GM23338 (cell line): ENCODE data around the gene HLCS. TPM values are rescaled to one million over a fixed set of nuclear protein-coding genes. Genes with fewer than 3 reads are reported as not detected.

Experiments used
- ATAC-seq: fragments of 200-7000 bp; cut with Tn5 transposase; 3 replicates; pipeline ENCODE4 v1.9.1; 2020
- DNase-seq: peaks from one replicate; pipeline ENCODE4 v3.0.0-alpha.2; 2015; ENCODE audit warnings: low spot score
- H2AFZ ChIP-seq: fragments of 200-600 bp; sonication (generic); 2 replicates; pipeline ENCODE4 v1.8.0; 2016; ENCODE audit warnings: antibody characterized with exemption, mild to moderate bottlenecking, moderate library complexity
- H3F3A ChIP-seq: fragments of 200-600 bp; sonication (generic); replicated peaks from 2 replicates; pipeline ENCODE4 v1.8.0; 2017; ENCODE audit warnings: antibody characterized with exemption, mixed run types, low read depth
- H3K27ac ChIP-seq: fragments of 200-600 bp; sonication (generic); 2 replicates; pipeline ENCODE4 v1.6.1; 2016; ENCODE audit warnings: low read depth
- H3K27me3 ChIP-seq: fragments of 200-600 bp; sonication (generic); 2 replicates; pipeline ENCODE4 v1.8.0; 2016; ENCODE audit warnings: mild to moderate bottlenecking, mixed run types, moderate library complexity; ENCODE audit not compliant: insufficient read depth
- H3K36me3 ChIP-seq: fragments of 200-600 bp; sonication (generic); 2 replicates; pipeline ENCODE4 v1.8.0; 2016; ENCODE audit warnings: mild to moderate bottlenecking; ENCODE audit not compliant: insufficient read depth
- H3K4me1 ChIP-seq: fragments of 200-600 bp; sonication (generic); 2 replicates; pipeline ENCODE4 v1.8.0; 2016; ENCODE audit warnings: mild to moderate bottlenecking, moderate library complexity; ENCODE audit not compliant: insufficient read depth
- H3K4me2 ChIP-seq: fragments of 200-600 bp; sonication (generic); 2 replicates; pipeline ENCODE4 v1.7.1; 2017; ENCODE audit warnings: mixed run types
- H3K4me3 ChIP-seq: fragments of 200-600 bp; sonication (generic); 2 replicates; pipeline ENCODE4 v1.6.1; 2016; ENCODE audit warnings: mixed run types
- H3K79me2 ChIP-seq: fragments of 200-600 bp; sonication (generic); replicated peaks from 2 replicates; pipeline ENCODE4 v1.8.0; 2017; ENCODE audit warnings: mild to moderate bottlenecking; ENCODE audit not compliant: insufficient read depth
- H3K9me2 ChIP-seq: fragments of 200-600 bp; sonication (generic); 2 replicates; pipeline ENCODE4 v1.8.0; 2017; ENCODE audit not compliant: insufficient read depth
- H4K20me1 ChIP-seq: fragments of 200-600 bp; sonication (generic); replicated peaks from 2 replicates; pipeline ENCODE4 v1.8.0; 2017; ENCODE audit warnings: mild to moderate bottlenecking; ENCODE audit not compliant: insufficient read depth
- H3K27ac Mint-ChIP-seq: 2 replicates; pipeline ENCODE4 v1.8.0; 2020; ENCODE audit warnings: inconsistent platforms, mild to moderate bottlenecking, moderate library complexity, mixed read lengths
- H3K27me3 Mint-ChIP-seq: 3 replicates; pipeline ENCODE4 v1.8.0; 2022; ENCODE audit warnings: low read depth, mild to moderate bottlenecking, moderate library complexity, mixed read lengths, inconsistent platforms; ENCODE audit not compliant: insufficient read depth, poor library complexity
- H3K36me3 Mint-ChIP-seq: 3 replicates; pipeline ENCODE4 v1.8.0; 2021; ENCODE audit warnings: low read depth, mild to moderate bottlenecking, inconsistent platforms, moderate library complexity, mixed read lengths
- H3K4me1 Mint-ChIP-seq: 3 replicates; pipeline ENCODE4 v1.8.0; 2020; ENCODE audit warnings: mild to moderate bottlenecking, inconsistent platforms, mixed read lengths
- H3K4me3 Mint-ChIP-seq: 3 replicates; pipeline ENCODE4 v1.8.0; 2021; ENCODE audit warnings: moderate library complexity, mild to moderate bottlenecking, inconsistent platforms, mixed read lengths
- H3K9me3 Mint-ChIP-seq: 3 replicates; pipeline ENCODE4 v1.8.0; 2020; ENCODE audit warnings: moderate library complexity, mild to moderate bottlenecking, inconsistent platforms, mixed read lengths
- CREB1 ChIP-seq: fragments of 250-450 bp; sonication (Bioruptor Pico); IDR thresholded peaks from 2 replicates; pipeline ENCODE4 v1.5.0; 2020; ENCODE audit warnings: low read depth, mild to moderate bottlenecking, moderate library complexity
- CTCF ChIP-seq, 2 experiments: fragments of 200-600 bp in 1 of 2; sonication (generic) in 1 of 2; conservative IDR thresholded peaks; 2 replicates each; pipeline versions ENCODE4 v1.5.1 to v1.6.1; 2016 to 2017; ENCODE audit warnings: antibody characterized with exemption in 2 of 2, low read depth in 2 of 2, mild to moderate bottlenecking in 2 of 2, moderate library complexity in 1 of 2
- ETS1 ChIP-seq: IDR thresholded peaks from 2 replicates; pipeline ENCODE4 v1.6.1; 2016; ENCODE audit warnings: antibody characterized with exemption
- EZH2 ChIP-seq: fragments of 200-600 bp; sonication (generic); IDR thresholded peaks from one replicate; pipeline ENCODE4 v1.8.0; 2017; ENCODE audit warnings: antibody characterized with exemption, mild to moderate bottlenecking, low read depth; ENCODE audit not compliant: unreplicated experiment
- EZH2phosphoT487 ChIP-seq: fragments of 200-600 bp; sonication (generic); IDR thresholded peaks from one replicate; pipeline ENCODE4 v1.8.1; 2018; ENCODE audit warnings: antibody characterized with exemption; ENCODE audit not compliant: unreplicated experiment
- JUNB ChIP-seq: IDR thresholded peaks from one replicate; pipeline ENCODE4 v1.6.1; 2016; ENCODE audit warnings: antibody characterized with exemption; ENCODE audit not compliant: unreplicated experiment
- NANOG ChIP-seq: IDR thresholded peaks from 2 replicates; pipeline ENCODE4 v1.6.1; 2016; ENCODE audit warnings: antibody characterized with exemption, borderline replicate concordance
- POLR2AphosphoS5 ChIP-seq: IDR thresholded peaks from 2 replicates; pipeline ENCODE4 v1.6.1; 2016; ENCODE audit warnings: antibody characterized with exemption, low read depth
- REST ChIP-seq: IDR thresholded peaks from one replicate; pipeline ENCODE4 v1.6.1; 2018; ENCODE audit warnings: antibody characterized with exemption; ENCODE audit not compliant: unreplicated experiment
- STAT1 ChIP-seq: IDR thresholded peaks from one replicate; pipeline ENCODE4 v1.6.1; 2016; ENCODE audit warnings: antibody characterized with exemption; ENCODE audit not compliant: unreplicated experiment
- ZNF114 ChIP-seq: fragments of 250-450 bp; sonication (Bioruptor Pico); IDR thresholded peaks from 2 replicates; pipeline ENCODE4 v1.5.0; 2020; ENCODE audit warnings: mild to moderate bottlenecking, moderate library complexity
- ZNF331 ChIP-seq: fragments of 250-450 bp; sonication (Bioruptor Pico); IDR thresholded peaks from 2 replicates; pipeline ENCODE4 v1.5.0; 2020; ENCODE audit warnings: low read depth, mild to moderate bottlenecking, moderate library complexity
- polyA plus RNA-seq: library from polyadenylated mRNA; unstranded; fragments of >200 nt; fragmentation: Nextera tagmentation; extraction: Ambion mirVana; gene quantifications from 2 replicates; pipeline ENCODE4 v1.2.1, GENCODE V29; 2016
- total RNA-seq: library from RNA; depleted of rRNA; stranded (reverse); fragments of >200 nt; shearing (Covaris generic); gene quantifications from 2 replicates; pipeline ENCODE4 v1.2.3, GENCODE V29; 2014
- TF ChIP-seq, protein P1 (sequence below): fragments of 250-450 bp; sonication (Bioruptor Pico); IDR thresholded peaks from 2 replicates; pipeline ENCODE4 v1.5.0; 2020; ENCODE audit warnings: mild to moderate bottlenecking, moderate library complexity

Gene HLCS
- total and polyA plus RNA-seq, 2 experiments from 2014 or later: 6.1 to 14.7 TPM

DNA sequence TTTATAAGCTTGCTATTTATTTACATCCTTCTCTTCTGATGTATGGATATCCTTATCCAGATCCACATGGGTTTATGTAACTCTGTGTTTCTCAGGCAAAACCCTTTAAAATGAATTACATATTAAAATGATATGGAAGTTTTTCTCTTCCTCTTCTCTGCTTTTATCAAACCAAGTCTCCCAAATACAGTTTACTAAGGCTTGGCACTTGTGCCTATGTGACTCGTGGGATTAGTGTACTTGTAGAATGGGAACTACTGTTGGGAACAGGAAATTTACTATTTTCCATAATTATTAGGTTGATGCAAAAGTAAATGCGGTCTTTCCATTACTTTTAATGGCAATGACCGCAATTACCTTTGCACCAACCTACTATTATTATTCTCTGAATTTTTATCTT lies 252.7 kb downstream of the HLCS start:
- H2AFZ ChIP-seq: no peak overlapping the region
- Mint-ChIP-seq H3K27ac (no peak overlapping the region), H3K27me3 (peaks cover 38% of the 10 kb centered on the region), H3K9me3 (no peaks in the 10 kb centered on the region; the same call in 2 of the 3 replicates), H3K4me1 (peaks cover 42% of the 10 kb centered on the region), H3K36me3 (no peaks in the 10 kb centered on the region), H3K4me3 (no peak overlapping the region)
- no peaks in the 10 kb centered on the region for H3K79me2 ChIP-seq
- H3K4me3 ChIP-seq: no peak overlapping the region
- no peaks in the 10 kb centered on the region for H4K20me1 ChIP-seq
- H3K9me2 ChIP-seq: no peaks in the 10 kb centered on the region
- TF ChIP-seq STAT1 (no peak), ETS1 (no peak), NANOG (no peak), ZNF331 (no peak), ZNF114 (CRISPR knock-in tag) (no peak), REST (no peak), CTCF (conservative IDR thresholded peaks at IDR 0.05; ENCODE audit: low read depth in 2 of 2) (no peak), POLR2AphosphoS5 (no peak), CREB1 (no peak), JUNB (no peak), EZH2 (no peak), EZH2phosphoT487 (no peak)
- TF ChIP-seq, protein P1, sequence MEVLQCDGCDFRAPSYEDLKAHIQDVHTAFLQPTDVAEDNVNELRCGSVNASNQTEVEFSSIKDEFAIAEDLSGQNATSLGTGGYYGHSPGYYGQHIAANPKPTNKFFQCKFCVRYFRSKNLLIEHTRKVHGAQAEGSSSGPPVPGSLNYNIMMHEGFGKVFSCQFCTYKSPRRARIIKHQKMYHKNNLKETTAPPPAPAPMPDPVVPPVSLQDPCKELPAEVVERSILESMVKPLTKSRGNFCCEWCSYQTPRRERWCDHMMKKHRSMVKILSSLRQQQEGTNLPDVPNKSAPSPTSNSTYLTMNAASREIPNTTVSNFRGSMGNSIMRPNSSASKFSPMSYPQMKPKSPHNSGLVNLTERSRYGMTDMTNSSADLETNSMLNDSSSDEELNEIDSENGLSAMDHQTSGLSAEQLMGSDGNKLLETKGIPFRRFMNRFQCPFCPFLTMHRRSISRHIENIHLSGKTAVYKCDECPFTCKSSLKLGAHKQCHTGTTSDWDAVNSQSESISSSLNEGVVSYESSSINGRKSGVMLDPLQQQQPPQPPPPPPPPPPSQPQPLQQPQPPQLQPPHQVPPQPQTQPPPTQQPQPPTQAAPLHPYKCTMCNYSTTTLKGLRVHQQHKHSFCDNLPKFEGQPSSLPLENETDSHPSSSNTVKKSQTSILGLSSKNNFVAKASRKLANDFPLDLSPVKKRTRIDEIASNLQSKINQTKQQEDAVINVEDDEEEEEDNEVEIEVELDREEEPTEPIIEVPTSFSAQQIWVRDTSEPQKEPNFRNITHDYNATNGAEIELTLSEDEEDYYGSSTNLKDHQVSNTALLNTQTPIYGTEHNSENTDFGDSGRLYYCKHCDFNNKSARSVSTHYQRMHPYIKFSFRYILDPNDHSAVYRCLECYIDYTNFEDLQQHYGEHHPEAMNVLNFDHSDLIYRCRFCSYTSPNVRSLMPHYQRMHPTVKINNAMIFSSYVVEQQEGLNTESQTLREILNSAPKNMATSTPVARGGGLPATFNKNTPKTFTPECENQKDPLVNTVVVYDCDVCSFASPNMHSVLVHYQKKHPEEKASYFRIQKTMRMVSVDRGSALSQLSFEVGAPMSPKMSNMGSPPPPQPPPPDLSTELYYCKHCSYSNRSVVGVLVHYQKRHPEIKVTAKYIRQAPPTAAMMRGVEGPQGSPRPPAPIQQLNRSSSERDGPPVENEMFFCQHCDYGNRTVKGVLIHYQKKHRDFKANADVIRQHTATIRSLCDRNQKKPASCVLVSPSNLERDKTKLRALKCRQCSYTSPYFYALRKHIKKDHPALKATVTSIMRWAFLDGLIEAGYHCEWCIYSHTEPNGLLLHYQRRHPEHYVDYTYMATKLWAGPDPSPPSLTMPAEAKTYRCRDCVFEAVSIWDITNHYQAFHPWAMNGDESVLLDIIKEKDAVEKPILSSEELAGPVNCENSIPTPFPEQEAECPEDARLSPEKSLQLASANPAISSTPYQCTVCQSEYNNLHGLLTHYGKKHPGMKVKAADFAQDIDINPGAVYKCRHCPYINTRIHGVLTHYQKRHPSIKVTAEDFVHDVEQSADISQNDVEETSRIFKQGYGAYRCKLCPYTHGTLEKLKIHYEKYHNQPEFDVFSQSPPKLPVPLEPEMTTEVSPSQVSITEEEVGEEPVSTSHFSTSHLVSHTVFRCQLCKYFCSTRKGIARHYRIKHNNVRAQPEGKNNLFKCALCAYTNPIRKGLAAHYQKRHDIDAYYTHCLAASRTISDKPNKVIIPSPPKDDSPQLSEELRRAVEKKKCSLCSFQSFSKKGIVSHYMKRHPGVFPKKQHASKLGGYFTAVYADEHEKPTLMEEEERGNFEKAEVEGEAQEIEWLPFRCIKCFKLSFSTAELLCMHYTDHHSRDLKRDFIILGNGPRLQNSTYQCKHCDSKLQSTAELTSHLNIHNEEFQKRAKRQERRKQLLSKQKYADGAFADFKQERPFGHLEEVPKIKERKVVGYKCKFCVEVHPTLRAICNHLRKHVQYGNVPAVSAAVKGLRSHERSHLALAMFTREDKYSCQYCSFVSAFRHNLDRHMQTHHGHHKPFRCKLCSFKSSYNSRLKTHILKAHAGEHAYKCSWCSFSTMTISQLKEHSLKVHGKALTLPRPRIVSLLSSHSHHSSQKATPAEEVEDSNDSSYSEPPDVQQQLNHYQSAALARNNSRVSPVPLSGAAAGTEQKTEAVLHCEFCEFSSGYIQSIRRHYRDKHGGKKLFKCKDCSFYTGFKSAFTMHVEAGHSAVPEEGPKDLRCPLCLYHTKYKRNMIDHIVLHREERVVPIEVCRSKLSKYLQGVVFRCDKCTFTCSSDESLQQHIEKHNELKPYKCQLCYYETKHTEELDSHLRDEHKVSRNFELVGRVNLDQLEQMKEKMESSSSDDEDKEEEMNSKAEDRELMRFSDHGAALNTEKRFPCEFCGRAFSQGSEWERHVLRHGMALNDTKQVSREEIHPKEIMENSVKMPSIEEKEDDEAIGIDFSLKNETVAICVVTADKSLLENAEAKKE (CRISPR knock-in tag): no peak
- H3K4me2 ChIP-seq: no peak overlapping the region
- ATAC-seq (no peak), DNase-seq (no peak)
- peaks cover 56% of the 10 kb centered on the region for H3K27me3 ChIP-seq
- no peaks in the 10 kb centered on the region for H3K36me3 ChIP-seq
- peaks cover 49% of the 10 kb centered on the region for H3K4me1 ChIP-seq
- no peak overlapping the region for H3K27ac ChIP-seq
- peaks cover 12% of the 10 kb centered on the region for H3F3A ChIP-seq
